EH (cell line): Measurements from ENCODE around the gene DCAF5.
"Not testable (repeated sequence)": the region's sequence is repeated elsewhere in the genome, so short reads cannot be mapped to it uniquely, and the experiment has no call there.

ENCODE experiments used
- DNase-seq: peaks from one replicate; pipeline ENCODE4 v3.0.0-alpha.2; 2015; ENCODE audit warnings: low read depth

DCAF5 gene

GRCh38 chr14:69094481-69094880, 58.4 kb downstream of the DCAF5 start:
- peak; percentile 39 for DNase-seq

GRCh38 chr14:69093631-69094421, 59.1 kb downstream of the DCAF5 start:
- DNase-seq = peak; percentile 88

DNA sequence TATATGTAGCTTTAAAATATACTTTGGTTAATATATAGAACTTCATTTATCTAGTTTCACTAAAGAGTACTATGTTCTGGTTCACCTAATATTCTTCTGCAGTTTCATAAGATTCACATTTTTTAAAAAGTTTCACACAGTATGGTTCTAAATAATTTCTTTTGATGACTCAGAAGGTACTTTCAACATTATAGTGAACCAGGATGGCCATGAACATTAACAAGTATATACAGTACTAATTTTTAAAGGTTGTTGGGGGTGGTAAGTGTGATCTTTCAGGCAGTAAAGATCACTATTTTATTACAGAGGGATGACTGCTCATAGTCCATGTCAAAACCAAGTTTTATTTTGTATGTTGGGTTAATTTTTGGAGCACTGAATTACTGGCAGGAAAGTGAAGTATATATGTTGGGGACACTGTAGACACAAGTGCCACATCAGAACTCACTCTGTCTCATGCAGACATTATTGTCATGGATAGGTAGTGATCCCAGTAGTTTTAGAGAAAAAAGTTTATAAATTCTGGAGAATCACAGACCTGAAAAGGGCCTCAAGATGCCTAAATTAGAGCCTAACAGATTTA, 60.0 kb downstream of the DCAF5 start:
- peak; percentile 36 for DNase-seq

DNA sequence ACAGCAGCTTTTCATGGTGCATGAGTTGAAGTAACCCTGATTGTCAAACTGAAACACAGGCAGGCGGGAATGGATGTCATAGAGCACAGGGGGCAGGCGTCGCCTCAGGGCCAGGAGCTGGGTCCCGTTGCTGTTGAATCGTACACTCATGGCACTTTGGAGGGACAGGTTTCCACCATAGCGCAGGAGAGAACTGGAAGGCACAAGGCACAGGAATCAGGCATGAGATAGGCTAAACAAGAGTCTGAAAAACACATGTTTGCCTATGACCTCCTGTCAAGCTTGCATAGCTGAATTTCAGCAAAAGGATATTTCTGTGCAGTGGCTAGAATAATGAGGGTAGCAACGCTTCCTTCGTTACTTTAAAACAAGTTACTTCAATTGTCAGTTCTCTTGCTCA, 61.2 kb downstream of the DCAF5 start:
- DNase-seq = no peak

DNA sequence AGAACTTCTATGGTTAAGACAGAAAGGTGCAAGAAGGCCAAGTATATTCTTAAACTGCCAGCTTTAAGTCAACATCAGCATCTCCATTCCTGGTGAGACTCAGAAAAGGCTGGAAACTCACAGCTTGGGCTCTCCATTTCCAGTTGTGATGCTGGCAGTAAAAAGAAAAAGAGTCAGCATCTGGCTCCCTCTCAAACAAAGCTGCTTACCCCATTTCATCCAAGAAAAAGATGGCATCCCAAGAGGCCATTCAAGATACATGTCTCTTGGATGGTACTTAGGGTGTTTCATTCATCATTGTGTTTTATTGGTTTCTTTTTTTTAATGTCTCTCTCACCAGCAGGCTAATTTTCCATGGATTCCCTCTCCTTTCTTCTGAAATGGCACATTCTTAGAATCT, 61.9 kb downstream of the DCAF5 start:
- no peak for DNase-seq

DNA sequence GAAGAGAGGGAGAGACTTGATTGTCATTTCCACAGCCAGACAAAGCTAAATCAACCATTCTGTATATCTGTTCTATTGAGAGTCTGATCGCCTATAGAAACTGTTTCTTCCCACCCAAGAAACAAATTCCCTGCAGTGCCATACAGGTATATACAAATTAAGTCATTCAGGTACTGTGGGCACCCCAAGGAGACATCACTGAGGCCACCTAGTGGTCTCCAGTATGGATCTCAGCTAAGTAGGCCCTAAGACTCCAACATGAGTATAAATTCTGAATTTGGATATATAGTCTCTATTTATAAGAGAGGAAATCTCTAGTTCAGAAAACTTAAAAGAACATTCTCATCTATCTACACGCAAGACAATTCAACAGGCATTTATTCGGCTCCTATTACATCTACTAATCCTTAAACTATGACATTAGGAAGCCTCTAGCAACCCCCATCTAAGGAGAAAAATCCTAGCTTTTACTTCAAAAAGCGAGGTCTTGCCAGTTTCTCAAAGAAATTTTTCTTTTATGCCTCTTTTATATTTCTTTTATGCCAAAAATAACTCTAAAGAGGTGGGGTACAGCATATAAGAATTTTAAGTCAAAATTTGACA, 62.6 kb downstream of the DCAF5 start:
- DNase-seq = peak; percentile 52

GRCh38 chr14:69089046-69089445, 63.9 kb downstream of the DCAF5 start:
- DNase-seq = no peak

DNA sequence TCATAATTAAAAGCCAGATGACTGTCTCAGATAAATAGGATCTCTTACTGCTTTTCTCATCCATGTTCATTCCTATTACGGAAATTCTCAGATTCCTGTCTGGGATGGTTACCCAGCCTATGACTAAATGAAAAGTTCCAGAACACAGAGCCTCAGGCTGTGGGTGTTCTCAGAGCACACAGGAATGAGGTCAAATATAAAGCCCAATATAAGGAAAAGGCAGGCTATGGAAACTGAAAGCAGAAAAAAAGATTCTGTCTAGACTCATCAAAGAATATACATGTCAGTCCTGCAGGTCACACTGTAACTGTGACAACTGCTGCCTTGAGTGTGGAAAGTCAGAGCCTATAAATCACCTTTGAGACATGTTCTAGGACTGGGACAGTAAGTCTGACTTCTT, 64.3 kb downstream of the DCAF5 start:
- DNase-seq = peak; percentile 97

DNA sequence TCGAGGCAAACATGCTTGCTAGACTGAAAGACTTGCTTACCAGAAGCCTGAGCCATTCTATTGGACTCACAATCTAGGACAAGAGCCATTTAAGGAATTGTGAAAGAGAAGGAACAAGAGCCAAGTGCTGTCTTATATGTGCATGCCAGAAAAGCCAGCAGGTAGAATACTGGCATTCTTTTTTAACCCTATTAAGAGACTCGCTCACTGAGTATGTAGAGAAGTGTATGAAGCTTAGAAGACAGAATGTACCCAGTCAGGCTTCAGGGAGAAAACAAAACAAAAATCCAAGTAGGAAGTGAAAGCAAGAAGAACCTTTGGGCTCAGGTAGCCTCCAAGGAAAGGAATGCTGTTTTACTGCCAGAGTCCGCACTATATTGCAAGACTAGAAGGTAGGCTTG, 65.9 kb downstream of the DCAF5 start:
- peak; percentile 59 for DNase-seq

DNA sequence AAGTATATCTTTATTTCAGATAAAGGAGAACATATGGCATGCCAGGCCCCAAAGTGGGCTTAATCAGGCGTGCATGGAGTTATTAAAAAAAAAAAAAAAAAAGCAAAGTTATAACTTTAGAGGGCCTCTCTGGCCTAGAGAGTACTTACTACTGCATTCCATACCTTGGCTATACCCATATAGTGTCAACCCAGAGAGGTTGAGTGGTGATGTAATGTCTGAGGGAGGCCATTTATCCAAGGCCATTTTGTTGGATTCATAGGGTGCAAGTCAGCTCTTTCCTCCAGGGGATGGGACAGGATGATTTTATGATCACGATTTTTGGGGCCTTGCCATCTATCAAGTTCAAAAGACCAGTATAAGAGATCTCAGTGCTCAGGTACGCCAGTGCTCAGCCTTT, 66.4 kb downstream of the DCAF5 start:
- no peak for DNase-seq

DNA sequence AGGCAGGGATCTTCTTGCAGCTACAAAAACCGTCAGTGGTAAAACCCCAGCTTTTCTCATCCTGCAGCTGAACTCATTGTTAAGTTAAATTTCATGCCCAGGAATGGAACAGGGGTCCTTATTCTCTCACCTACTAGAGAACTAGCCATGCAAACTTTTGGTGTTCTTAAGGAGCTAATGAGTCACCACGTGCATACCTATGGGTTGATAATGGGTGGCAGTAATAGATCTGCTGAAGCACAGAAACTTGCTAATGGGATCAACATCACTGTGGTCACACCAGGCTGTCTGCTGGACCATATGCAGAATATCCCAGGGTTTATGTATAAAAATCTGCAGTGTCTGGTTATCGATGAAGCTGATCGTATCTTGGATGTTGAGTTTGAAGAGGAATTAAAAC, 68.9 kb downstream of the DCAF5 start:
- DNase-seq = no peak

- DNase-seq = no peak
Measured at GRCh38 chr14:69083181-69083580, 69.7 kb downstream of the DCAF5 start.

DNA sequence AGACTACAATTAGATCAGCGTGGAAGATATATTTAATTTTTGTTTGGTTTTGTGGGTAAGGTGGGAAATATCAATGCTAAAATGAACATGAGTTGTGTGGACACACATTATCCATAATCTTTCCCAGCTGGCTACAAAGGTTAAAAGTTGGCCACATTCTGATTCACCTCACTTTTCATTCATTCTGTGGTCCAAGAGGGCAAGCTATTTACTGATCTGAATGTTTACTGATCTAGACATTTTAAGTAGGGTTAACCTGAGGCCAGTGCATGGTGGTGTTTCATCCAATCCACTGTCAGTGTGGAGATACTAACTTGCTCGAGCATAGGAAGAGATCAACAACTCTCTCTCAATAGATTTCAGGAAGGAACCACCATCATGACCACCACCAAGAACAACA, 71.6 kb downstream of the DCAF5 start:
- peak; percentile 30 for DNase-seq

DNA sequence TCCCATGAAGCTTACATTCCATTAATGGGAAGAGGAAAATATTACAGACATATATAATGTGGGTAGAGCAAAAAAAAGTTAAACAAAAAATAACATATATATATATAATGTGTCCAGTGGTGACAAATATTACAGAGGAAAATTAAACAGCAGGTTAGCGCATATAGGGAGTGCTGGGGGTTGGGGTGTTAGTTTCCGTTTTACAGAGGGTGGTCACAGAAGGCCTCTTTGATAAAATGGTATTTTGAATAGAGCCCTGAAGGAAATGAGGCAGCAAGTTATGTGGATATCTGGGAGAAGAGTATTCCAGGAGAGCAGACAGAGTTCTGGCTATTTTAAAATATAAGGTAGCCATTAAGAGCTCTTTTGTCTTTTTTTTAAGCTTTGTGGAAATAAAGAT, 73.2 kb downstream of the DCAF5 start:
- no peak for DNase-seq

GRCh38 chr14:69079188-69079742, 73.7 kb downstream of the DCAF5 start:
- DNase-seq = peak; percentile 95

- peak; percentile 95 for DNase-seq
Measured at GRCh38 chr14:69077841-69078240, 75.1 kb downstream of the DCAF5 start.

DNA sequence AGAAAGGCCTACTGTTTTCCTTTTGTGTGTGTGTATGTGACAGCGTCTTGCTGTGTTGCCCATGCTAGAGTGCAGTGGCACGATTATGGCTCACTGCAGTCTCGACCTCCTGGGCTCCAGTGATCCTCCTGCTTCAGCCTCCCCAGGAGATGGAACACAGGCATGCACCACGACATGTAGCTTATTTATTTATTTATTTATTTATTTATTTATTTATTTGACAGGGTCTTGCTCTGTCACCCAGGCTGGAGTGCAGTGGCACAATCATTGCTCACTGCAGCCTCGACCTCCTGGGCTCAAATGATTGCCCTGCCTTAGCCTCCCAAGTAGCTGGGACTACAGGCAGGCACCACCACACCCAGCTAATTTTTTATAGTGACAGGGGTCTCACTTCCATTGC, 75.7 kb downstream of the DCAF5 start:
- not testable (repeated sequence) for DNase-seq

DNA sequence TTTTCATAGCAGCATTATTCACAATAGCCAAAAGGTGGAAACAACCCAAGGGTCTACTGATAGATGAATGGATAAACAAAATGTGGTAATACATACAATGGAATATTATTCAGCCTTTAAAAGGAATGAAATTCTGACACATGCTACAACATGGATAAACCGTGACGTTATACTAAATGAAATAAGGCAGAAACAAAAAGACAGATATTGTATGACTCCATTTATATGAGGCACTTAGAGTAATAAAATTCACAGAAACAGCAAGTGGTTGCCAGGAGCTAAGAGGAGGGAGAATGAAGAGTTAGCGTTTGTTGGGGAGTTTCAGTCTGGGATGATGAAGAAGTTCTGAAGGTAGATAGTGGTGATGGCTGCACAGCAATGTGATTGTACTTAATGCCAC, 76.6 kb downstream of the DCAF5 start:
- no peak for DNase-seq

- DNase-seq = no peak
Measured at GRCh38 chr14:69073915-69074314, 79.0 kb downstream of the DCAF5 start.

GRCh38 chr14:69073429-69073828, 79.5 kb downstream of the DCAF5 start:
- DNase-seq = no peak

DNA sequence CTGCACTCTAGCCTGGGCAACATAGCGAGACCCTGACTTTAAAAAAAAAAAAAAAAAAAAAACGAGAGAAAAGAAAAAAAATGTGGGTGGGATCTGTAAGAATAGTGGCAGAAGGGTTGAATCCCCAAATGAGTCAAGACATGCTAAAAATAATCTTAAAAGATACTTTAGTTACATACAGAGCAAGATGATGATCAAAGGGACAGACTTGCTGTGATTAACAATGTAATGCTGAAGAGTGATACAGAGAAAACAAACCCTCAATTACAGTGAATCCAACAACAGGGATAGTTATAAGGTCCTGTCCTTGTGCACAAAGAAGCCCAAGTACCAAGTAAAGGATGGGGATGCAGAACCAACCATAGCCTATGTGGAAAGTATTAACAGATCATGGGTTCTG, 80.3 kb downstream of the DCAF5 start:
- no peak for DNase-seq

- DNase-seq = peak; percentile 87
Measured at GRCh38 chr14:69068744-69069421, 84.0 kb downstream of the DCAF5 start.
